HG02938 (cell line): Measurements from ENCODE around the gene MGAT5.

ENCODE experiments used
- ATAC-seq: cut with Tn5 transposase; IDR thresholded peaks from one replicate; pipeline ENCODE4 v1.9.1; 2021; ENCODE audit warnings: mild to moderate bottlenecking, moderate library complexity; ENCODE audit not compliant: unreplicated experiment

Gene MGAT5

GRCh38 chr2:134443814-134444480 lies 190.1 kb downstream of the MGAT5 start:
- ATAC-seq, result no peak

GRCh38 chr2:134445116-134445515 lies 191.2 kb downstream of the MGAT5 start:
- no peak for ATAC-seq

DNA sequence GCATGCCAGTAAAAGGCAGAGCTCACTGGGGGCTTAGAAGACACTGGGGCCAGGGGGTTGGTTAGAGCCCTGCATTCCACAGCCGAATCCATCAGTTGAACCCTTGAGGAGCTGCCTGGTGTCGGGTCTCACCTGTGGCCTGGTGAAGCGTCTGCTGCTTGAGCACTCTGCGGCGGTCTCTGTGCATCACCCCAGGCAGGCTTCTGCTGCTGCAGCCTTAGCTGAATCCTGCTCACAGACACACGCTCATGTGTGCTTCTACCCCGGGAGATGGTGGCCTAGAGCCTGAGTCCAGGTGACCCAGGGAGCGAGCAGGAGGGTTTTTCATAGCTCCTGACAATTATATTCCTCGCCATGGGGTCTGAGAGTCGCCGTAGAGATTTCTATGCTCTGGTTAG lies 192.1 kb downstream of the MGAT5 start:
- ATAC-seq, result no peak

DNA sequence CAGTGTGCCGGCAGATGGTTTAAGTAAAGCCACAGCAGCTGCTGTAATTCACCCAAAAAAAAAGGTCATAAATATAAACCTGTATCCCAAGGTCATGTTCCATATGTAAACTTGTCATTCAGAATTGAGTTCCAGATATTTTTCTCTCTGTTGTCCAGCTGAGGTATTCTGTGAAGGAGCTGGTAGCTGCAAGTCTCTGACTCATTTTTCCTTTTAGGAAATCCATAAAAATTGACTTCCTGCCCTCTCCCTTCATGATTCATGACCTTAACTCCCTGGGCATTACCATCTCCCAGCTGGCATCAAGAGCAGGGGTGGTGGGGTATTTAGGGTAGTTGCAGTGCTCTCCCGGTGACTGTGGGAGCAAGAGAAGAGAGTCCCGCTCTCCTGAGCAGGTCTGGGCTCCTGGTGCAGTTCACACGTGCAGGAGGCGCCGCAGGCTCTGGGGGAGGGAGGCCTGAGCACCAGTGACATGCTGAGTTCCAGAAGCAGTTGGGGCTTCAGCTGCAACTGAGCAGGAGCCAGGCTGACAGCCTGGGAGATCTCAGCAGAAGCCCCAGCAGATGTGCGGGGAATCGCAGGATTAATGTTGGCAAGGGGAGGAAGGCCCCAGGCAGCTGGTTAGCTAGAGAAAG lies 192.6 kb downstream of the MGAT5 start:
- no peak for ATAC-seq

DNA sequence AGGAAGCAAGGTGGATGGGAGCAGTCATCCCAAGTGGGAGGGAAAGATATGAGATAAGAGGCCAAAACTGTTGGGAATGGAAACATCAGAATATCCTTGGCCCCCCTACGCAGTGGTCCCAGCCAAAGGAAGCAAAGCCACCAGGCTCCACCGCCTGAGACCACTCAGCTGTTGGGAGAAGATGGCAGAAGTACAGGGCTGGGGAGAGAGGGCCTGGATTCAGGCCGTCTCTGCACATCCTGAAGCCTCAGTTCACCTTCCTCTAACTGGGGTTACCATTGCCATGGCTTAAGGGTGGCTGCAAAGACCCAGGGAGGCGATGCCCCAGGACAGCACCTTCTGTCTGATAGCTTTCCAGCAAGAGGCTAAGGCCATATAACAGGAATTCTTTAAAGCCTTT lies 193.8 kb downstream of the MGAT5 start:
- ATAC-seq, result no peak

- no peak for ATAC-seq
These were observed 194.8 kb downstream of the MGAT5 start for GRCh38 chr2:134448650-134449049.

DNA sequence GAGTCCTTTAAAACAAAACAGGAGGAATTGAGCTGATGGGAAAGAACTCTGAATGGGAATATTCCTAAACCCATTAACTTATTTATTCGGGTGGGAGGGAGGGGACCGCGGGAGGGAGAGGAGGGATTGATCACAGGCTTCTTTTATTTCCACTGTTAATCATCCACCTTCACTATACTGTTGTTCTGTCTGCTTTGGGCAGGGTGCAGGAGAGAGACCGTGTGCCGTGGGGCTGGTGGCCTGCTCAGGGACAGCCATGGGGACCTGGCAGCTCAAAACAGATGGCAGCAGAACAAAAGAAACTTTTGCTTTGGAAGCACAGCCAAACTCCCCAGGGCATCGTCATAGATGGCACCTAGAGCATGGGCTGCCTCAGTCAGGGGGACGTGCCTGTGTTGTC lies 195.3 kb downstream of the MGAT5 start:
- no peak for ATAC-seq

DNA sequence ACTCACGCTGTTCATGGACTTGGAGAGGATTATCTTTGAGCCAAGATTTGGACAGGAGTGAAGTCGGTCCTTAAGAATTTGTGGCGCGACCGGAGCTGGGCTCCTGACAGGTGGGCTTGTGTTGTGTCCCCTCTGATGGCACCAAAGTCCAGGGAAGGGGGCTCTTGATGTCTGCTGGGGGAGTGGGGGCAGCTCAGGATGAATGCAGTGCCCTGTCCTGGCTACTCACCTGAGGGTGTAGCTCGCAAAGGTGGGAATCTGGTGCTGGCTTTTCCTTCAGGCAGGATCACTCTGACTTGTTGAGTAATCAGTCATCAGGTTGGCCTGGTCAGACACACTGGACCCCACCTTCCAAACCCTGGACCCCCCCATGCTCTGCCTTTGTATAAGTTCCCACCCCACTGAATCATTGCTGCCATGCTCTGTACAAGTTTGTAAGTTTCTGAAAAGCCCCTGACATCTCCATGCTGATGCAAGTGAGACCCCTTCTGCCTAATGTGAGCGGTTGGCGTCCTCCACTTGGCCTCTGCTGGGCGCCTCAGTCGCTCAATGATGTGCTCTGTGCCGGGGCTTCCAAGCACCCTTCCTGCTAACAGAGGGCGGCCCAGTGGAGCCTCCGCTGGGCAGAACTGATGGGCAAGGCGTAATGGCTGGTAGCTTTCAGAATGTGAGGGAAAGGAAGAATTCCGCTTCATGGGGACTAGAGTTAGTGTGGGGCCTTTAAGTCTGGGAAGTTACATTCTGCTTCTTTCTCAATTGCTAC lies 196.1 kb downstream of the MGAT5 start:
- ATAC-seq, result no peak

- no peak for ATAC-seq
These were observed 197.4 kb downstream of the MGAT5 start for GRCh38 chr2:134451347-134451630.

DNA sequence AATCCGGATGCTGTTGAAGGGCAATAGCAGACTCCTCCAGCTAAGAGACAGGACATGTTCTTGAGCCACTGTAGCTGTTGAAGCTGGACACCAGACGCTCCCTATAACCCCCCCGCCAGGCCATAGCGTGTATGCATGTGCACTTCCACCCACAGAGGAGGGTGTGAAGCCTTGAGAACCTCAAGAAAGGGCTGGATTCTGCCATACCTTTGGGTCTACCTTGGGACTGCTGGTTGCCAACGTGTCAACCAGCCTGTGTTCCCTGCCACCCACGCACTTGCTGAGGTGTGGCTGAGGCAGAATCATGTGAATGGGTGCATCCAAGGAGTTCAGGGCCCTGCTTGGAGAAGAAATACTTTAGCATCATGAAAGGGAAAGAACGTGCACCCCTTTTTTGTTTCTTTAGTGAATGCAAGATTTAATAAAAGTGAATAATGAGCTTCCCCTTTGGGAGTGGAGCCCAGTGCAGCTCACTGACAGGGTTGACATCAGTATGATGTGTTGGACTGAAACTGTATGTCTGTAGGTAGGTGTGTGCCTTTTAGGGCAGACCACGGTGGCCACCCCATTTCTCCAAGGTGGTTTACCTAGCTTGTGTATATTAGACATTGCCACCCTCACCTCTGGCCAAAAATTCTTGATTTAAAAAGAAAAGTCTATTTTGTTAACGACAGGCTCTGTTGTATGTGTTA lies 198.3 kb downstream of the MGAT5 start:
- no peak for ATAC-seq

- ATAC-seq, result no peak
These were observed 199.6 kb downstream of the MGAT5 start for GRCh38 chr2:134453476-134453875.

DNA sequence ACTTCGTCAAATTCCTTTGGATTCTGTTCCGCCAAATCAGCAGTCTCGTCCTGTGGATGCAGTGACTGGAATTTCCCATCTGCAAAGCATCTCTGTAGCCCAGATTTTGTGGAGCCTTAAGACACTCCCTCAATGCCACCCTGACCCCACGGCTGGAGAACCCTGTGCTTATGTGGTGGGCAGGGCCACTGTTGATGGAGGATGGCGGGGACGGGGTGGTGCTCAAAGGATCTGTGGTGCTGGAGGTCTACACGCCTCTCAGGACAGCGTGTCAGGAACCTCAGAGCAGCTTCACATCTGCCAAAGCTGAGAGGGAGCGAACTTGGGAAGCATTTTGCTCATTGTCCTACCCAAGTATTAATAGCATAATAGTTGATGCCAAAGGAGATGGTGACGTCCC lies 200.1 kb downstream of the MGAT5 start:
- no peak for ATAC-seq

DNA sequence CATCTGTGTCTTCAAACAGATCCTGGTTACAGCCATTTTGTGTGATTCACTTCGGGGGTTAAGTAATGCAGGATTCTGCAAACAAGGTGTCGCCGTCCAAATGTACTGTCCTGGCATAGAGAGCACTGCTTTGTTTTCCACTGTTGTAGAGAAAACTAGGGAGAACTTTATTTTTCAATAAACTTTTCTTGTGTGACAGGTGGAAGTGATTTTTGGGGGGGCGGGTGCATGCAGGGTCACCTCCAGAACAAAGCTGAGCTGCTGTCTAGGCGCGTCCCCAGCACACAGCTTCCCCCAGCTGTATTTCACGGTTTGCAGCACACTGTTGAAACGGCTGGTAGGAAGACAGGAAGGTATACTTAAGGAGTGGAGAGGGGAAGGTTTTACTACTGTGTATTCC lies 200.6 kb downstream of the MGAT5 start:
- ATAC-seq, result no peak

GRCh38 chr2:134454931-134455330 lies 201.1 kb downstream of the MGAT5 start:
- no peak for ATAC-seq

- ATAC-seq, result no peak
These were observed 201.6 kb downstream of the MGAT5 start for GRCh38 chr2:134455426-134455825.

GRCh38 chr2:134457353-134457752 lies 203.5 kb downstream of the MGAT5 start:
- ATAC-seq, result no peak

GRCh38 chr2:134457765-134458472 lies 204.0 kb downstream of the MGAT5 start:
- ATAC-seq, result no peak

DNA sequence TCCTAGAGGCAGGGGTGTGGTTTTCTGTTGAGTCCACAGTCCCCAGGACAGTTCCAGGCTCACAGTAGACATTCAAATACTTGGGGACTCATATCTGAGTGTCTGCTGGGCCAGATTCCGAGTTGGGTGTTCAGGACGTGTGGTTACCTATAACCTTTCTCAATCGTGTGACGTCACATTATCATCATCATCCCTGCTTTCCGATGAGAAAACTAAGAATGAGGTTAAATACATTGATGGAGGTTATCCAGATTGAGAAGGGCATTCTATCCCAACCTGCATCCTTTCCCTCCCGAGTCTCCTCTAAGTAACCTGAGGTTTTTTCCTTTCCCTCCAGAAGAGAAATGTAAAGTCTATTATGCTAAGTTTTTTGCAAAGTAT lies 204.6 kb downstream of the MGAT5 start:
- no peak for ATAC-seq

DNA sequence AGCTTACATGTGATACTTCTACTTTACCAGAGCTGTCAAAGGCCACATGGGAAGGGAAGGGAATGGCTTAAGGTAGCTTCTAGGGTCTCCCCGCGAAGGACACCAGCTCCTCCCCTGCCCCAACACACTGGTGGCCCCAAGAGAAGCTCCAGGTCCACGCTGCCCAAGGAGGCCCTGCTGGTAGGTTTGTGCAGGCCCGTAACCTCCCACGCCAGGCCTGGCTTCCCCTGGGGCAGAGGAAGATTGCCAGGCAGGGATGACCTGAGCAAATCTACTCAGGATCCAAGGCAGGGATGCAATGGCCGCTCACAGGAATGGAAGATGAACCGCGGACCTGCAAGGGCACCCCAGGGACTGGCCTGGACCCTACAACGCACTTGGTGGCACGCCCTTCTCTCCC lies 205.1 kb downstream of the MGAT5 start:
- no peak for ATAC-seq

- no peak for ATAC-seq
These were observed 206.0 kb downstream of the MGAT5 start for GRCh38 chr2:134459706-134460406.

DNA sequence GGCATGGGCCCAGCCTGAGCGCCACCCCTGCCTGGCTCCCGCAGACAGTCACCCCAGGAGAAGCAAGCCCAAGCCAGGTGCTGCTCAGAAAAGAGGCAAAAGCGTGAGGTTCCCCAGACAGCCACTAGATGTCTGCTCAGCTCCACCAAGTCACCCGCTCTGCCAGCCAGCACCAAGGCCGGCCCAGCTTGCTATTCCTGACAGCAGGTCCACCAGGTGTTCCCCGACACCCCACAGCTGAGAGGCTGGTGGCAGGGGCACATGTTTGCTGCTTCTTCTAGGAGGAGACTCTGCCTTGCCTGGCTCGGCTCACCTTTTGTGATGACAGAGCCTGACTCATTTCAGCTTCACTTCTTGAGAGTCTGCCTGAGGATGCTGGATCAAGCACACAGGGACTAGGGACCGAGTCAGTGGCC lies 206.7 kb downstream of the MGAT5 start:
- peak; percentile 86 for ATAC-seq
